ENCODE data around the gene TCN2.
A peak's percentile ranks its signal among the peaks of the same experiment; 100 is the strongest.
"Not testable (repeated sequence)": the region's sequence is repeated elsewhere in the genome, so short reads cannot be mapped to it uniquely, and the experiment has no call there.

TCN2 gene

GRCh38 chr22:30628491-30628890 lies 21.5 kb downstream of the TCN2 start:
- Histone ChIP-seq H3K27ac (ENCODE audit: low read depth, low read length) (no peak overlapping the region), H3K79me2 (ENCODE audit: insufficient read depth, low read length) (no peaks in the 10 kb centered on the region), H3K4me2 (ENCODE audit: low read depth, low read length, poor library complexity, severe bottlenecking) (no peak overlapping the region), H3K36me3 (ENCODE audit: low read length) (no peaks in the 10 kb centered on the region), H4K20me1 (ENCODE audit: low read depth, low read length) (no peaks in the 10 kb centered on the region), H3K4me3 (ENCODE audit: insufficient read depth, low read length, poor library complexity, severe bottlenecking) (no peak overlapping the region), H3F3A (ENCODE audit: insufficient read depth) (no peaks in the 10 kb centered on the region), H3K27me3 (ENCODE audit: low read length) (no peaks in the 10 kb centered on the region), H2AFZ (ENCODE audit: low read depth, low read length, severe bottlenecking) (no peak overlapping the region), H3K9ac (ENCODE audit: low read length) (no peak overlapping the region), H3K9me3 (ENCODE audit: insufficient read depth, low read length) (no peaks in the 10 kb centered on the region), H3K9me2 (replicated peaks; ENCODE audit: insufficient read depth, low read length) (no peaks in the 10 kb centered on the region)
- TF ChIP-seq EZH2phosphoT487 (conservative IDR thresholded peaks at IDR 0.05; ENCODE audit: low read length): no peak
- no peak for TF ChIP-seq CTCF (IDR thresholded peaks at IDR 0.05; ENCODE audit: insufficient read depth, low read length, poor library complexity, severe bottlenecking)

GRCh38 chr22:30631469-30631868 lies 24.5 kb downstream of the TCN2 start:
- not testable (repeated sequence) for H3K9ac ChIP-seq (ENCODE audit: low read length); H3K4me3 ChIP-seq (ENCODE audit: insufficient read depth, low read length, poor library complexity, severe bottlenecking); H4K20me1 ChIP-seq (ENCODE audit: low read depth, low read length); H3K27me3 ChIP-seq (ENCODE audit: low read length); H3K9me3 ChIP-seq (ENCODE audit: insufficient read depth, low read length); H2AFZ ChIP-seq (ENCODE audit: low read depth, low read length, severe bottlenecking); H3K79me2 ChIP-seq (ENCODE audit: insufficient read depth, low read length); H3K36me3 ChIP-seq (ENCODE audit: low read length); H3K27ac ChIP-seq (ENCODE audit: low read depth, low read length); H3F3A ChIP-seq (ENCODE audit: insufficient read depth); H3K4me2 ChIP-seq (ENCODE audit: low read depth, low read length, poor library complexity, severe bottlenecking); H3K9me2 ChIP-seq (replicated peaks; ENCODE audit: insufficient read depth, low read length)

GRCh38 chr22:30634471-30635233 lies 27.7 kb downstream of the TCN2 start:
- Histone ChIP-seq H3K9me2 (replicated peaks; ENCODE audit: insufficient read depth, low read length) (no peaks in the 10 kb centered on the region), H3K4me2 (ENCODE audit: low read depth, low read length, poor library complexity, severe bottlenecking) (peak overlapping the region; percentile 74), H3K27me3 (ENCODE audit: low read length) (no peaks in the 10 kb centered on the region), H2AFZ (ENCODE audit: low read depth, low read length, severe bottlenecking) (peak overlapping the region; percentile 100), H3F3A (ENCODE audit: insufficient read depth) (no peaks in the 10 kb centered on the region), H3K36me3 (ENCODE audit: low read length) (no peaks in the 10 kb centered on the region), H3K27ac (ENCODE audit: low read depth, low read length) (peak overlapping the region; percentile 36), H3K4me3 (ENCODE audit: insufficient read depth, low read length, poor library complexity, severe bottlenecking) (peak overlapping the region; percentile 43), H3K9me3 (ENCODE audit: insufficient read depth, low read length) (no peaks in the 10 kb centered on the region), H3K9ac (ENCODE audit: low read length) (peak overlapping the region; percentile 61), H3K79me2 (ENCODE audit: insufficient read depth, low read length) (no peaks in the 10 kb centered on the region), H4K20me1 (ENCODE audit: low read depth, low read length) (no peaks in the 10 kb centered on the region)
- TF ChIP-seq EZH2phosphoT487 (conservative IDR thresholded peaks at IDR 0.05; ENCODE audit: low read length): no peak
- peak; percentile 89 for TF ChIP-seq CTCF (IDR thresholded peaks at IDR 0.05; ENCODE audit: insufficient read depth, low read length, poor library complexity, severe bottlenecking)

All from SU-DHL-6 (cell line).